Measurements from ENCODE around the gene CCDC33. TPM values are rescaled to one million over a fixed set of nuclear protein-coding genes. Genes with fewer than 3 reads are reported as not detected.

Gene CCDC33
- total RNA-seq, 2 donors from 2014 or later: 1.5 TPM; not detected in 1

GRCh38 chr15:74313889-74314288 lies 77.8 kb downstream of the CCDC33 start:
- H3K4me1 ChIP-seq (replicated peaks): no peaks in the 10 kb centered on the region
- TF ChIP-seq POLR2A (IDR thresholded peaks at IDR 0.05) (no peak), CTCF (IDR thresholded peaks at IDR 0.05) (no peak), POLR2AphosphoS5 (IDR thresholded peaks at IDR 0.05) (no peak)
- no peaks in the 10 kb centered on the region for H3K36me3 ChIP-seq
- intact Hi-C loops (cut with DNase I): no loop called here
- no peaks in the 10 kb centered on the region for H3K9me3 ChIP-seq
- H3K4me3 ChIP-seq: no peak overlapping the region
- WGBS: 88% methylated on average over 7 of the region's 7 CpGs
- no peak for DNase-seq (ENCODE audit: low spot score)
- H3K27me3 ChIP-seq (replicated peaks; ENCODE audit: insufficient read depth): no peaks in the 10 kb centered on the region
- H3K27ac ChIP-seq: no peak overlapping the region

- Histone ChIP-seq H3K36me3 (no peaks in the 10 kb centered on the region), H3K9me3 (no peaks in the 10 kb centered on the region), H3K4me1 (replicated peaks) (no peaks in the 10 kb centered on the region), H3K4me3 (no peak overlapping the region), H3K27ac (no peak overlapping the region), H3K27me3 (replicated peaks; ENCODE audit: insufficient read depth) (no peaks in the 10 kb centered on the region)
- intact Hi-C loops (cut with DNase I): loop anchor here (5.0 kb wide), 1 partner anchor 263 kb away; no protein-coding TSS in a partner anchor
- TF ChIP-seq POLR2AphosphoS5 (IDR thresholded peaks at IDR 0.05) (no peak), POLR2A (IDR thresholded peaks at IDR 0.05) (no peak), CTCF (IDR thresholded peaks at IDR 0.05) (no peak)
- WGBS: 66% methylated on average over 13 of the region's 13 CpGs
- no peak for DNase-seq (ENCODE audit: low spot score)
These were observed 78.8 kb downstream of the CCDC33 start for GRCh38 chr15:74314795-74315438.

GRCh38 chr15:74315626-74316025 lies 79.5 kb downstream of the CCDC33 start:
- intact Hi-C loops (cut with DNase I): loop anchor here (5.0 kb wide), 1 partner anchor 263 kb away; no protein-coding TSS in a partner anchor
- DNase-seq (ENCODE audit: low spot score): no peak
- WGBS: 83% methylated on average over 5 of the region's 5 CpGs
- Histone ChIP-seq H3K4me1 (replicated peaks) (no peaks in the 10 kb centered on the region), H3K27me3 (replicated peaks; ENCODE audit: insufficient read depth) (no peaks in the 10 kb centered on the region), H3K36me3 (no peaks in the 10 kb centered on the region), H3K27ac (no peak overlapping the region), H3K9me3 (no peaks in the 10 kb centered on the region), H3K4me3 (no peak overlapping the region)
- TF ChIP-seq POLR2A (IDR thresholded peaks at IDR 0.05) (no peak), CTCF (IDR thresholded peaks at IDR 0.05) (no peak), POLR2AphosphoS5 (IDR thresholded peaks at IDR 0.05) (no peak)

GRCh38 chr15:74316141-74316540 lies 80.0 kb downstream of the CCDC33 start:
- H3K9me3 ChIP-seq: no peaks in the 10 kb centered on the region
- H3K4me3 ChIP-seq: no peak overlapping the region
- H3K4me1 ChIP-seq (replicated peaks): no peaks in the 10 kb centered on the region
- intact Hi-C loops (cut with DNase I): loop anchor here (5.0 kb wide), 1 partner anchor 264 kb away; no protein-coding TSS in a partner anchor
- DNase-seq (ENCODE audit: low spot score): no peak
- H3K36me3 ChIP-seq: no peaks in the 10 kb centered on the region
- 58% methylated on average over 13 of the region's 13 CpGs for WGBS
- no peak overlapping the region for H3K27ac ChIP-seq
- H3K27me3 ChIP-seq (replicated peaks; ENCODE audit: insufficient read depth): no peaks in the 10 kb centered on the region
- TF ChIP-seq CTCF (IDR thresholded peaks at IDR 0.05): no peak
- no peak for TF ChIP-seq POLR2A (IDR thresholded peaks at IDR 0.05)
- no peak for TF ChIP-seq POLR2AphosphoS5 (IDR thresholded peaks at IDR 0.05)

- H3K36me3 ChIP-seq: no peaks in the 10 kb centered on the region
- 38% methylated on average over 8 of the region's 8 CpGs for whole genome bisulfite sequencing
- no peak overlapping the region for H3K4me3 ChIP-seq
- no peaks in the 10 kb centered on the region for H3K4me1 ChIP-seq (replicated peaks)
- H3K27ac ChIP-seq: no peak overlapping the region
- intact Hi-C loops (cut with DNase I): loop anchor here (5.0 kb wide), 1 partner anchor 266 kb away; no protein-coding TSS in a partner anchor
- H3K9me3 ChIP-seq: no peaks in the 10 kb centered on the region
- no peaks in the 10 kb centered on the region for H3K27me3 ChIP-seq (replicated peaks; ENCODE audit: insufficient read depth)
- no peak for TF ChIP-seq CTCF (IDR thresholded peaks at IDR 0.05)
- no peak for TF ChIP-seq POLR2A (IDR thresholded peaks at IDR 0.05)
- TF ChIP-seq POLR2AphosphoS5 (IDR thresholded peaks at IDR 0.05): no peak
- DNase-seq (ENCODE audit: low spot score): no peak
These were observed 81.8 kb downstream of the CCDC33 start for GRCh38 chr15:74317820-74318375.
